GM12878 (cell line): ENCODE measurements around the gene UBE2Z. TPM values are rescaled to one million over a fixed set of nuclear protein-coding genes. Genes with fewer than 3 reads are reported as not detected.

Experiments used
- ATAC-seq: fragments of 200-7000 bp; cut with Tn5 transposase; 3 replicates; pipeline ENCODE4 v1.9.1; 2020; ENCODE audit warnings: mild to moderate bottlenecking, moderate library complexity
- BruUV-seq: library from RNA; stranded (reverse); fragments of 400-500 nt; replicated peaks from 2 replicates; lab custom pipeline; 2021; lab: Mats Ljungman, UMichigan
- CTCF ChIA-PET: fragments of 300-600 bp; sonication (Branson Sonifier 250); formaldehyde crosslinking; extraction: SDS; loops from one replicate; lab custom pipeline; 2021; ENCODE audit warnings: inconsistent platforms; lab: Yijun Ruan, JAX
- POLR2A ChIA-PET: fragments of 350-600 bp; formaldehyde crosslinking; extraction: SDS; loops from one replicate; lab custom pipeline; 2021; ENCODE audit warnings: inconsistent platforms; lab: Charles Lee
- RAD21 ChIA-PET: fragments of 300-600 bp; sonication (Branson Sonifier 250); formaldehyde crosslinking; loops from one replicate; lab custom pipeline; 2023; ENCODE audit warnings: antibody characterized with exemption; ENCODE audit not compliant: unreplicated experiment; lab: Charles Lee
- SMC1A ChIA-PET: fragments of 300-600 bp; sonication (Branson Sonifier 250); formaldehyde crosslinking; loops from one replicate; lab custom pipeline; 2023; ENCODE audit not compliant: unreplicated experiment, uncharacterized antibody; lab: Charles Lee
- DNase-seq: peaks from one replicate; pipeline ENCODE4 v3.0.0-alpha.2; 2011; ENCODE audit warnings: low read depth, low spot score
- FAIRE-seq: peaks from 3 replicates; lab custom pipeline; 2011; peaks lifted over from hg19 to GRCh38; lab: Jason Lieb, UNC
- H2AFZ ChIP-seq: 2 replicates; pipeline ENCODE4 v1.6.0; 2011; ENCODE audit warnings: low read depth, low read length, control low read depth; ENCODE audit not compliant: control insufficient read depth
- H3K27ac ChIP-seq: 2 replicates; pipeline ENCODE4 v1.5.1; 2011; ENCODE audit warnings: control low read depth; ENCODE audit not compliant: control insufficient read depth, insufficient read depth
- H3K27me3 ChIP-seq, 2 experiments: replicated peaks in 1 of 2; 2 replicates each; pipeline versions ENCODE4 v1.6.0 to v1.6.1; 2011; ENCODE audit warnings: low read length in 1 of 2; ENCODE audit not compliant: control insufficient read depth in 2 of 2, insufficient read depth in 2 of 2
- H3K36me3 ChIP-seq, 2 experiments: 2 replicates each; pipeline ENCODE4 v1.5.1; 2011; ENCODE audit warnings: low read length in 1 of 2; ENCODE audit not compliant: control insufficient read depth in 2 of 2, insufficient read depth in 2 of 2
- H3K4me1 ChIP-seq: 2 replicates; pipeline ENCODE4 v1.6.1; 2011; ENCODE audit warnings: mild to moderate bottlenecking, low read length, moderate library complexity, mixed read lengths; ENCODE audit not compliant: control insufficient read depth, insufficient read depth
- H3K4me2 ChIP-seq: 2 replicates; pipeline ENCODE4 v1.6.0; 2011; ENCODE audit warnings: control low read depth; ENCODE audit not compliant: control insufficient read depth, insufficient read depth
- H3K4me3 ChIP-seq: fragments of 200-600 bp; sonication (generic); 2 replicates; pipeline ENCODE4 v1.5.1; 2016
- H3K79me2 ChIP-seq: 2 replicates; pipeline ENCODE4 v1.6.0; 2011; ENCODE audit warnings: low read length; ENCODE audit not compliant: control insufficient read depth, insufficient read depth
- H3K9ac ChIP-seq: 2 replicates; pipeline ENCODE4 v1.8.0; 2011; ENCODE audit warnings: low read length, control low read depth, mixed read lengths; ENCODE audit not compliant: control insufficient read depth, insufficient read depth
- H3K9me3 ChIP-seq: replicated peaks from 3 replicates; pipeline ENCODE4 v1.5.1; 2011; ENCODE audit warnings: mild to moderate bottlenecking, low read length; ENCODE audit not compliant: control insufficient read depth, insufficient read depth
- H4K20me1 ChIP-seq: 2 replicates; pipeline ENCODE4 v1.6.0; 2011; ENCODE audit not compliant: control insufficient read depth, insufficient read depth
- BHLHE40 ChIP-seq, 2 experiments: fragments of 450-650 bp in 1 of 2; IDR thresholded peaks; 2 replicates each; pipeline ENCODE4 v1.6.1; 2011 to 2017; ENCODE audit warnings: low read depth in 2 of 2, borderline replicate concordance in 1 of 2, improper control_type of control experiment in 1 of 2, low read length in 1 of 2, mild to moderate bottlenecking in 1 of 2
- EZH2 ChIP-seq: IDR thresholded peaks from 2 replicates; pipeline ENCODE4 v1.6.1; 2012; ENCODE audit warnings: low read depth, mild to moderate bottlenecking, control low read depth, inconsistent platforms, low read length, borderline replicate concordance; ENCODE audit not compliant: control insufficient read depth
- HDAC6 ChIP-seq: fragments of 200-600 bp; sonication (generic); IDR thresholded peaks from one replicate; pipeline ENCODE4 v1.8.0; 2017; ENCODE audit warnings: antibody characterized with exemption; ENCODE audit not compliant: unreplicated experiment
- JUNB ChIP-seq: IDR thresholded peaks from 2 replicates; pipeline ENCODE4 v1.6.1; 2016; ENCODE audit warnings: antibody characterized with exemption, mild to moderate bottlenecking
- MTA3 ChIP-seq: IDR thresholded peaks from 2 replicates; pipeline ENCODE4 v1.6.1; 2012; ENCODE audit warnings: low read length, inconsistent platforms, borderline replicate concordance
- NR2C1 ChIP-seq: fragments of 450-650 bp; IDR thresholded peaks from 2 replicates; pipeline ENCODE4 v1.6.1; 2017; ENCODE audit warnings: antibody characterized with exemption, mild to moderate bottlenecking, moderate library complexity
- RCOR1 ChIP-seq: conservative IDR thresholded peaks from 2 replicates; pipeline ENCODE4 v1.6.1; 2012; ENCODE audit warnings: low read depth, low read length, improper control_type of control experiment
- RFX5 ChIP-seq: IDR thresholded peaks from 2 replicates; pipeline ENCODE4 v1.6.1; 2011; ENCODE audit warnings: low read depth, low read length, improper control_type of control experiment
- RUNX3 ChIP-seq: IDR thresholded peaks from 2 replicates; pipeline ENCODE4 v1.6.1; 2012; ENCODE audit warnings: low read length, inconsistent platforms
- STAT1 ChIP-seq: fragments of 450-650 bp; conservative IDR thresholded peaks from 2 replicates; pipeline ENCODE4 v1.6.1; 2014; ENCODE audit warnings: antibody characterized with exemption, mild to moderate bottlenecking
- SUZ12 ChIP-seq: fragments of 200-600 bp; sonication (generic); IDR thresholded peaks from one replicate; pipeline ENCODE4 v1.6.1; 2018; ENCODE audit warnings: antibody characterized with exemption, mild to moderate bottlenecking; ENCODE audit not compliant: unreplicated experiment
- TBL1XR1 ChIP-seq: IDR thresholded peaks from 2 replicates; pipeline ENCODE4 v1.6.1; 2012; ENCODE audit warnings: low read depth, low read length, improper control_type of control experiment
- ZBED1 ChIP-seq: IDR thresholded peaks from 2 replicates; pipeline ENCODE4 v1.6.1; 2016; ENCODE audit warnings: borderline replicate concordance
- WGBS: methylation state at CpG from one replicate; pipeline ENCODE4 v1.1.6; 2016; ENCODE audit warnings: low lambda C conversion rate; ENCODE audit not compliant: insufficient replicate concordance, insufficient coverage; ENCODE audit errors: missing lambda C conversion rate; 5-methylcytosine and 5-hydroxymethylcytosine counted together
- in situ Hi-C: fragments of 300-500 bp; cut with MboI; formaldehyde crosslinking; loops from 9 replicates; pipeline ENCODE4 v1.14.3; 2018; ENCODE audit warnings: mixed read lengths
- intact Hi-C: fragments of 100-400 bp; cut with micrococcal nuclease; formaldehyde crosslinking; loops from one replicate; pipeline ENCODE4 v1.14.2; 2022; ENCODE audit not compliant: unreplicated experiment
- polyA plus RNA-seq, 11 experiments: library from polyadenylated mRNA; depleted of rRNA in 4 of 11; unstranded in 6 of 11; stranded (reverse) in 5 of 11; fragments of >200 nt; fragmentation: Nextera tagmentation in 4 of 11; fragmentation: Illumina TruSeq in 1 of 11; extraction: Ambion mirVana in 4 of 11; extraction: Trizol in 1 of 11; gene quantifications; 1 replicate in 1 of 11; 2 replicates in 10 of 11; pipeline versions ENCODE4 v1.2.1 to v1.2.3, GENCODE V29; 2011 to 2016; ENCODE audit warnings: inconsistent platforms in 2 of 11, missing spikeins in 2 of 11, low read depth in 1 of 11
- total RNA-seq, 4 experiments: library from RNA; depleted of rRNA in 3 of 4; stranded (reverse); fragments of >200 nt in 3 of 4; fragmentation: Illumina TruSeq in 1 of 4; extraction: Trizol in 1 of 4; gene quantifications; 2 replicates each; pipeline versions ENCODE4 v1.2.1 to v1.2.3, GENCODE V29; 2013 to 2021

The UBE2Z gene
- total and polyA plus RNA-seq, 10 of the 15 experiments (the other 5 are each of a cell fraction or from before 2014, with no cell fraction given) = 23.1 to 191 (median 57.4) TPM

GRCh38 chr17:48894886-48895285 is 13.3 kb upstream of the UBE2Z start:
- SMC1A ChIA-PET = interaction anchor here (0.7 to 3.6 kb wide), 6 partner anchors 10 to 135 kb away, joined by 3 to 29 read pairs (median 6); partner anchors contain the start of gene UBE2Z
- CTCF ChIA-PET = interaction anchor here (0.7 to 3.9 kb wide), 8 partner anchors 8 to 216 kb away, joined by 3 to 23 read pairs (median 4); partner anchors contain the start of gene UBE2Z
- DNase-seq (no peak), ATAC-seq (no peak), FAIRE-seq (no peak)
- POLR2A ChIA-PET = interaction anchor here (0.8 to 2.0 kb wide), 5 partner anchors 8 to 14 kb away, joined by 3 to 11 read pairs (median 3); partner anchors contain the start of gene UBE2Z
- Histone ChIP-seq H3K9me3 (no peaks in the 10 kb centered on the region), H3K4me3 (no peak overlapping the region), H3K4me1 (peaks cover 3% of the 10 kb centered on the region; the same call in 1 of the 2 replicates), H3K79me2 (peaks cover 26% of the 10 kb centered on the region), H3K27ac (no peak overlapping the region), H3K36me3 (peaks cover 9 to 16% of the 10 kb centered on the region in 2 experiments)
- intact Hi-C loops = loop anchor here (10.0 kb wide), 1 partner anchor 300 kb away; no protein-coding TSS in a partner anchor
- RAD21 ChIA-PET = interaction anchor here (0.9 to 3.5 kb wide), 3 partner anchors 14 to 20 kb away, joined by 3 to 34 read pairs (median 4); partner anchors contain the start of gene UBE2Z
- TF ChIP-seq RFX5 = no peak
- no peak for TF ChIP-seq EZH2
- TF ChIP-seq RCOR1 = no peak
- TF ChIP-seq SUZ12 = no peak
- TF ChIP-seq BHLHE40 (IDR thresholded peaks at IDR 0.05; ENCODE audit: borderline replicate concordance in 1 of 2, low read depth in 2 of 2, low read length in 1 of 2) = no peak
- no peak for TF ChIP-seq MTA3
- TF ChIP-seq TBL1XR1 = no peak
- no peak for TF ChIP-seq NR2C1
- TF ChIP-seq JUNB = no peak
- TF ChIP-seq ZBED1 = no peak
- TF ChIP-seq STAT1 = no peak
- TF ChIP-seq RUNX3 = no peak
- TF ChIP-seq HDAC6 = no peak
- TF ChIP-seq, all 136 proteins: peak for 0
- no peaks in the 10 kb centered on the region for H3K27me3 ChIP-seq
- no peaks in the 10 kb centered on the region for H4K20me1 ChIP-seq
- H3K4me2 ChIP-seq = no peak overlapping the region; the same call in 1 of the 2 replicates
- H3K9ac ChIP-seq = no peak overlapping the region
- no peak overlapping the region for H2AFZ ChIP-seq
- in situ Hi-C loops = no loop called here
- BruUV-seq = no TSS peak
- 60% methylated on average over 3 of the region's 3 CpGs for WGBS
